ENCODE measurements around the gene DCAF17.

GRCh38 chr2:171389780-171390179, 44.2 kb upstream of the DCAF17 start:
- no peak for TF ChIP-seq PBX3 (IDR thresholded peaks at IDR 0.05)
- TF ChIP-seq CTCF (IDR thresholded peaks at IDR 0.05), result no peak
- TF ChIP-seq ZSCAN20 (CRISPR knock-in tag; IDR thresholded peaks at IDR 0.05), result no peak
- no peak for TF ChIP-seq POLR2A (IDR thresholded peaks at IDR 0.05; ENCODE audit: low read length)
- no peak for TF ChIP-seq FOSL2 (IDR thresholded peaks at IDR 0.05)
- no peak for TF ChIP-seq FOSL2 (CRISPR knock-in tag; IDR thresholded peaks at IDR 0.05)
- no peak for TF ChIP-seq RAD21 (conservative IDR thresholded peaks at IDR 0.05 in 1 of 2, IDR thresholded peaks at IDR 0.05 in 1 of 2)
- TF ChIP-seq, protein P1, sequence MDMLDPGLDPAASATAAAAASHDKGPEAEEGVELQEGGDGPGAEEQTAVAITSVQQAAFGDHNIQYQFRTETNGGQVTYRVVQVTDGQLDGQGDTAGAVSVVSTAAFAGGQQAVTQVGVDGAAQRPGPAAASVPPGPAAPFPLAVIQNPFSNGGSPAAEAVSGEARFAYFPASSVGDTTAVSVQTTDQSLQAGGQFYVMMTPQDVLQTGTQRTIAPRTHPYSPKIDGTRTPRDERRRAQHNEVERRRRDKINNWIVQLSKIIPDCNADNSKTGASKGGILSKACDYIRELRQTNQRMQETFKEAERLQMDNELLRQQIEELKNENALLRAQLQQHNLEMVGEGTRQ (IDR thresholded peaks at IDR 0.05), result no peak
- TF ChIP-seq, protein P2, sequence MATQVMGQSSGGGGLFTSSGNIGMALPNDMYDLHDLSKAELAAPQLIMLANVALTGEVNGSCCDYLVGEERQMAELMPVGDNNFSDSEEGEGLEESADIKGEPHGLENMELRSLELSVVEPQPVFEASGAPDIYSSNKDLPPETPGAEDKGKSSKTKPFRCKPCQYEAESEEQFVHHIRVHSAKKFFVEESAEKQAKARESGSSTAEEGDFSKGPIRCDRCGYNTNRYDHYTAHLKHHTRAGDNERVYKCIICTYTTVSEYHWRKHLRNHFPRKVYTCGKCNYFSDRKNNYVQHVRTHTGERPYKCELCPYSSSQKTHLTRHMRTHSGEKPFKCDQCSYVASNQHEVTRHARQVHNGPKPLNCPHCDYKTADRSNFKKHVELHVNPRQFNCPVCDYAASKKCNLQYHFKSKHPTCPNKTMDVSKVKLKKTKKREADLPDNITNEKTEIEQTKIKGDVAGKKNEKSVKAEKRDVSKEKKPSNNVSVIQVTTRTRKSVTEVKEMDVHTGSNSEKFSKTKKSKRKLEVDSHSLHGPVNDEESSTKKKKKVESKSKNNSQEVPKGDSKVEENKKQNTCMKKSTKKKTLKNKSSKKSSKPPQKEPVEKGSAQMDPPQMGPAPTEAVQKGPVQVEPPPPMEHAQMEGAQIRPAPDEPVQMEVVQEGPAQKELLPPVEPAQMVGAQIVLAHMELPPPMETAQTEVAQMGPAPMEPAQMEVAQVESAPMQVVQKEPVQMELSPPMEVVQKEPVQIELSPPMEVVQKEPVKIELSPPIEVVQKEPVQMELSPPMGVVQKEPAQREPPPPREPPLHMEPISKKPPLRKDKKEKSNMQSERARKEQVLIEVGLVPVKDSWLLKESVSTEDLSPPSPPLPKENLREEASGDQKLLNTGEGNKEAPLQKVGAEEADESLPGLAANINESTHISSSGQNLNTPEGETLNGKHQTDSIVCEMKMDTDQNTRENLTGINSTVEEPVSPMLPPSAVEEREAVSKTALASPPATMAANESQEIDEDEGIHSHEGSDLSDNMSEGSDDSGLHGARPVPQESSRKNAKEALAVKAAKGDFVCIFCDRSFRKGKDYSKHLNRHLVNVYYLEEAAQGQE (IDR thresholded peaks at IDR 0.05), result no peak
- TF ChIP-seq CEBPB (IDR thresholded peaks at IDR 0.05), result no peak

All from A549 (cell line).